GM19099 (cell line): ENCODE measurements around the gene SLX4.

Experiments used
- POLR2A ChIP-seq: IDR thresholded peaks from 3 replicates; pipeline ENCODE4 v1.6.1; 2011; ENCODE audit warnings: low read depth; ENCODE audit not compliant: insufficient read length; ENCODE audit errors: extremely low read depth

The SLX4 gene

GRCh38 chr16:3611146-3611975 lies at the start of gene SLX4:
SLX4 (minus strand) TSS chr16:3611606; CDS start chr16:3608964, 2,642 bp downstream.
- peak; percentile 88 for TF ChIP-seq POLR2A

GRCh38 chr16:3659251-3659650 lies 47.8 kb upstream of the SLX4 start:
- no peak for TF ChIP-seq POLR2A

- no peak for TF ChIP-seq POLR2A
Observed at GRCh38 chr16:3656491-3657468, 45.4 kb upstream of the SLX4 start.

GRCh38 chr16:3655396-3656159 lies 44.2 kb upstream of the SLX4 start:
- TF ChIP-seq POLR2A, result no peak

- TF ChIP-seq POLR2A, result no peak
Observed at GRCh38 chr16:3655030-3655395, 43.6 kb upstream of the SLX4 start.

GRCh38 chr16:3654249-3654991 lies 43.0 kb upstream of the SLX4 start, which contains the start of gene DNASE1:
DNASE1 (plus strand) TSS chr16:3654691; CDS start chr16:3655374, 683 bp downstream.
- no peak for TF ChIP-seq POLR2A

- TF ChIP-seq POLR2A, result no peak
Observed at GRCh38 chr16:3652373-3653195, 41.2 kb upstream of the SLX4 start.

- no peak for TF ChIP-seq POLR2A
Observed at GRCh38 chr16:3651461-3652372, 40.3 kb upstream of the SLX4 start.

GRCh38 chr16:3650631-3651265 lies 39.3 kb upstream of the SLX4 start:
- no peak for TF ChIP-seq POLR2A

- TF ChIP-seq POLR2A, result no peak
Observed at GRCh38 chr16:3646348-3646920, 35.0 kb upstream of the SLX4 start.

GRCh38 chr16:3645504-3646347 lies 34.3 kb upstream of the SLX4 start:
- no peak for TF ChIP-seq POLR2A
